Esophagus muscularis mucosa (tissue), 4 donors: ENCODE measurements around the gene EPHB3.

Experiments used
- CTCF ChIP-seq, 3 experiments: fragments of 200-600 bp in 2 of 3; fragments of 450-650 bp in 1 of 3; sonication (generic) in 2 of 3; IDR thresholded peaks; one replicate each; pipeline ENCODE4 v1.5.1; 2017 to 2019; ENCODE audit warnings: antibody characterized with exemption in 3 of 3, mild to moderate bottlenecking in 2 of 3, moderate library complexity in 1 of 3
- EP300 ChIP-seq: sonication (generic); formaldehyde crosslinking; IDR thresholded peaks from one replicate; pipeline ENCODE4 v1.6.1; 2017; ENCODE audit warnings: antibody characterized with exemption
- POLR2AphosphoS5 ChIP-seq, 2 donors: sonication (generic); formaldehyde crosslinking; IDR thresholded peaks; one replicate each; pipeline ENCODE4 v1.6.1; 2017; ENCODE audit warnings: antibody characterized with exemption in 2 of 2

- no peak for TF ChIP-seq POLR2AphosphoS5 (IDR thresholded peaks at IDR 0.05)
- no peak for TF ChIP-seq CTCF (IDR thresholded peaks at IDR 0.05)
- no peak for TF ChIP-seq EP300
These were observed 9.3 kb upstream of the EPHB3 start for GRCh38 chr3:184552296-184552695.
